RWPE1 (cell line): ENCODE data around the gene RADIL.
"Not testable (repeated sequence)": the region's sequence is repeated elsewhere in the genome, so short reads cannot be mapped to it uniquely, and the experiment has no call there.

ENCODE experiments used
- CTCF ChIA-PET: fragments of 350-600 bp; sonication (Branson Sonifier 250); formaldehyde crosslinking; extraction: SDS; loops from one replicate; lab custom pipeline; 2021; lab: Yijun Ruan, JAX
- POLR2A ChIA-PET: fragments of 400-600 bp; formaldehyde crosslinking; extraction: SDS; loops from one replicate; lab custom pipeline; 2020; ENCODE audit warnings: antibody characterized with exemption; ENCODE audit not compliant: low non-redundant PET; lab: Yijun Ruan, JAX
- DNase-seq: peaks from one replicate; pipeline ENCODE4 v3.0.0; 2012; ENCODE audit warnings: low spot score
- H3K27ac ChIP-seq: fragments of 450-650 bp; 2 replicates; pipeline ENCODE4 v1.5.1; 2017
- CTCF ChIP-seq: fragments of 450-650 bp; conservative IDR thresholded peaks from 2 replicates; pipeline ENCODE4 v1.5.1; 2017; ENCODE audit warnings: low read depth, mild to moderate bottlenecking

Gene RADIL

GRCh38 chr7:4808026-4808425 is 75.5 kb downstream of the RADIL start:
- CTCF ChIA-PET, result interaction anchor here (0.5 to 0.7 kb wide), 2 partner anchors 13 to 265 kb away, joined by 3 read pairs; no protein-coding TSS in a partner anchor
- DNase-seq, result no peak
- no peak for TF ChIP-seq CTCF
- no peak overlapping the region for H3K27ac ChIP-seq
- POLR2A ChIA-PET, result interaction anchor here (0.7 kb wide), 1 partner anchor 339 kb away, joined by 3 read pairs; no protein-coding TSS in a partner anchor

- no peak for TF ChIP-seq CTCF
- no peak for DNase-seq
- POLR2A ChIA-PET, result interaction anchor here (0.7 kb wide), 1 partner anchor 339 kb away, joined by 3 read pairs; no protein-coding TSS in a partner anchor
- H3K27ac ChIP-seq, result no peak overlapping the region
- CTCF ChIA-PET, result no interaction called here
Measured at GRCh38 chr7:4807598-4808016, 75.9 kb downstream of the RADIL start.

- CTCF ChIA-PET, result no interaction called here
- no peak overlapping the region for H3K27ac ChIP-seq
- POLR2A ChIA-PET, result no interaction called here
- no peak for DNase-seq
- TF ChIP-seq CTCF, result no peak
Measured at GRCh38 chr7:4806983-4807597, 76.4 kb downstream of the RADIL start.

GRCh38 chr7:4805984-4806300 is 77.6 kb downstream of the RADIL start:
- ChIA-PET CTCF (interaction anchor here (0.7 kb wide), 1 partner anchor 73 kb away, joined by 5 read pairs; no protein-coding TSS in a partner anchor), POLR2A (no interaction called here)
- no peak for TF ChIP-seq CTCF
- DNase-seq, result no peak
- H3K27ac ChIP-seq, result no peak overlapping the region

GRCh38 chr7:4805110-4805983 is 78.2 kb downstream of the RADIL start:
- CTCF ChIA-PET, result interaction anchor here (1.0 kb wide), 1 partner anchor 14 kb away, joined by 3 read pairs; no protein-coding TSS in a partner anchor
- no peak for TF ChIP-seq CTCF

GRCh38 chr7:4803397-4804241 is 79.9 kb downstream of the RADIL start:
- POLR2A ChIA-PET, result no interaction called here
- no peak for TF ChIP-seq CTCF
- no peak overlapping the region for H3K27ac ChIP-seq
- no peak for DNase-seq
- CTCF ChIA-PET, result interaction anchor here (0.6 kb wide), 1 partner anchor 186 kb away, joined by 4 read pairs; no protein-coding TSS in a partner anchor

More at GRCh38 chr7:4805110-4805983, 78.2 kb downstream of the RADIL start:
- POLR2A ChIA-PET, result no interaction called here
- no peak overlapping the region for H3K27ac ChIP-seq
- DNase-seq, result no peak

- H3K27ac ChIP-seq, DNase-seq, POLR2A ChIA-PET, CTCF ChIA-PET: not testable (repeated sequence)
Measured at GRCh38 chr7:4802577-4802976, 80.9 kb downstream of the RADIL start.
